Bone marrow (tissue), 2 donors: Measurements from ENCODE around the gene OXER1.
A peak's percentile ranks its signal among the peaks of the same experiment; 100 is the strongest.

ENCODE experiments used
- DNase-seq, 2 donors: peaks; one replicate each; lab custom pipeline; 2025; lab: John Stamatoyannopoulos, UW

The OXER1 gene

DNA sequence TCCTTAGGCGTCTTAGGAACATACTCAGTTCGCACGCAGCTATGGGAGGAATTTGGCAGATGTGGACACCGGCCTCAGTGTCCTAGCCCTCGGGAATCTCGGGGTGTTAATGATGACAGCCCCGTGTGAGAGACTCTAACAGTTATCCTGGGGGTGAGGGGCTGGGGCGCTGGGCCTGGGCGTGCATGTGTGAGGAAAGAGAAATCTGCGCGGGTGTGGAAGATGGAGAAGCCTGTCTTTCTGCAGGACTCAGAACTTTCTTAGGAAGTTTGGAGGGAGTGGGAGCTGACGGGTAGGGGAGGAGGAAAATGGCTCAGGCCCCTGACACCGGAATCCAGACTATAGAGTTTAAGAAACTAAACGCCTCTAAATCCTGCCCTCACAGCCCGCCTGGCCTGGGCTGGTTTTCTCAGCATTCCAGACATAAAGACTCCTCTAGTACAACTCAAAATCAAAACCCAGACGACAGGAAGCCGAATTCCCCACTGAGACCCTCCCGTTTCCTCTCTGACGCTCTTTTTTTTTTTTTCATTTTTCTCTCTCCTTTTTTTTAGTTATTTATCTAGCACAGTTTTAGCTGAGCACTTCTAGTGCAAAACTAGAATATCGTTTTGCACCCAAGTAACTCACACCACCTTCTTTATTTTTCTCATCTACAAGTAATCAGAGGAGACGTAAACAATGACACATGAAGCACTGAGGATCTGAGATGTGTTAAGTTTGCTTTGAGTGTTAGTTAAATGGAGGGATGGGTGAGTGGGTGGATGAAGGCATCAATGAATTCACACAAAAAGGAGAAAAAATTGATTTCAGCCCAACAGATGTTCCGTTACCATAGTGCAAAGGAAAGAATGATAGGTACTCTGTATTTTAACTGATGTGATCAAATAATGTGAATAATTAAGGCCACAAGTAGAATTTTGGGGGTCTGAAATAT, 29.7 kb upstream of the OXER1 start:
- DNase-seq, result no peak

DNA sequence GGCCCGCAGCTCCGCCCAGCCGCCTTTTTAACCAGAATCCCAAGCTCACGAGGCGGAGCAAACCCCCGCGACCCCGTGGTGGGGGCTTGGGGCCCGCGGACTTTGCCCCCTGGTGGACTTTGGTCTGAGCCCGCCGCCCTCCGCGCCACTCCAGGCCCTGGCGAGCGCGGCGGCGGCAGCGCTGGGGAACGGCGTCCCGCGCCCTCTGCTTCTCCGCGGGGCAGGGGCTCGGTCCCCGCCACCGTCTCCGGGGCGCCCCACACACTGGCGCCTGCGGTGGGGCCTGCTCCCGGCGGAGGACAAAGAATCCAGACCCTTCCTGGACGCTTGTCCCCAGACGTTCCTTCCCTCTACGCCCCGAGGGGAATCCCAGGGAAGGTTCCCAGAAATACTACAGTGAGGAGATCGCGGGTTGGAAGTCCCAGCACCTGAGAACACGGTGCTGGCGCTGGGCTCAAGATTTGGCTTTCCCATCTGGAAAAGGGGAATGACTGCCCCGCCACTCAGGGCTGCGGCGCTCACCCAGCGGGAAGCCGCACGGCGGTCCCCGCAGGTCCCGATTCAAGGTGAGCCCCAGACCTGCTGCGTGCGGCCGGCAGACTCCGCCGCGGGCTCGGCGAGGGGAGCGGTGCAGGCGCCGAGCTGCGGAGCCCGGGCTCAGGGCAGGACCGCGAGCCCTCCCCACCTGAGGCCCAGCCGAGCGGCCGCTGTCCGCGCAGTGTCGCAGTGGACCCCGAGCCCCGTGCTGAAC, 28.8 kb upstream of the OXER1 start, which contains the start of gene HAAO:
Gene HAAO, minus strand, starts transcription at position 1 of the 751 bp plus-strand sequence. CDS start 47 bp downstream, outside the sequence.
- DNase-seq, result no peak

DNA sequence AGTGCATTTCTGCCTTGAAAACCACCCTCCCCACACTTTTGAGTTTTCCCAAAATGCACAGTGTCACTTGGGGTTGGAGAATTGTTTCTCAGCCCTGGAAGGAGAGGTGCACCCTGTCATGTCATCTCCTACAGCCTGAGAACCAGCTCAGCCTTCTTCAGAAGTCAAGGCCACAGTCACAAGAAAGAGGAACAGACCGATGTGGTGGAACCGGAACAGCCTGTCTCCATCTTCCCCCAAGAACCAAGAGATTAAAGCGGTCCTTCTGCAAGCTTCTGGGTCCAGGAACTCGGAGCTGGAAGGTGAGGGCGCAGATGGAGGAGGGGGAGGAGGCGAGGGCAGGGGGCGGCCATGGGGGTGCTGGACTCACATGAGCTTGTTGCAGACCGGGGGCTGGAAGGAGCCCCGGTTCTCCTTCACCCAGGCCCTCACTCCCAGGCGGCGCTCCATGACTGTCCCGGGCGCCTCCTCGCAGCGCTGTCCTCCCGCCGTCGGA, 28.2 kb upstream of the OXER1 start:
- DNase-seq, result peak; percentile 52 to 81

DNA sequence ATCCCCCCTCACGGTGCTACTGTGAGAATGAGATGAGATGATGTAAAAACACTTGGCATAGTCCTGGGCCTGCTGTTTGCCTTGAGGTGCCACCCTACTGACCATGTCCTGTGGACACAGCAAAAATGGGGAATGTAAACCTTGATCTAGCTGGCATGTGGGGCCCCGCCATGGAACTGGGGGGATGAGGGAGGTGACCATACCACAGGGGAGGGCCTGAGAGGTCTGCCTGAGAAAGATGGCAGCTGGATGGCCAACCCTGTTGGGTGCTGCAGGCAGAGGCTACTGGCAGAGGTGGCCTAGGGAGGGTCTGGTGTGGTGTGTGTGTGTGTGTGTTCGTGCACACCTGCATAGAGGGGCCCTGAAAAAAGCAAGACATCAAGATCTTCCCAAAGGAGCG, 27.7 kb upstream of the OXER1 start:
- DNase-seq, result no peak

DNA sequence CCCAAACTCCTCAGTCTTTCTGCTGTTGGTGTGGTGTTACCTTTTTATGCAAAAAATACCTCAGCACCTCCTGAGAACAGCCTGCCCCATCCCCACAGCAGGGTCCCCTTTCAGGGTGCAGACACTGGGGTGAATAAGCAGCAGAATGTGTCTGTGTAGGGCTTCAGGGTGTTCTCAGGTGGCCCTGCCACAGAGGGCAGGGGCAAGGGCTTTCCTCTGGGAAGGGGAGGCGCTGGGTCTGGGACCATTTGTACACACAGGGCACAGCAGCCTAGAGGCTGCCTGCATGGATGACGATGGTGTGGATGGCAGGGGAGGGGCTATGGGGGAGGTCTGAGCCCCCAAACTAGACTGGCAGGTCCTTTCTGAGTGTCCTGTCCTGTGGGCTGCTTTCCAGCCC, 25.8 kb upstream of the OXER1 start:
- DNase-seq, result no peak

DNA sequence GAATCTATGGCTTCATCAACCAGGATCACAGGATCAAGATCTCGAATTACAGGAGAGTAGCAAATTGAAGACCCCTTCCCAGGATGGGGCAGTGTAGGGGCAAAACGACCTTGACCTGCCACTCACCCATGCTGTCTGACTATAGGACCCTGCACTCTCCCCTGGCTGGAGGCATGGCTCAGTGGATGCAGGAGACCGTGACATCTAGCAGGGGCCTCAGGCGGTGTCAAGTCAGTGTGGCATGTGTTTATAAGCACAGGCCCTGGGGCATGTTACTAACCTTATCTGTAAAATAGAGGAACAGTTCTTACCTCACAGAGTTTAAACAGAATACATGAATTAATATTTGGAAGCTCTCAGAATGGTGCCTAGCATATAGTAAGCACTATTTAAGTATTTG, 24.9 kb upstream of the OXER1 start:
- no peak for DNase-seq

DNA sequence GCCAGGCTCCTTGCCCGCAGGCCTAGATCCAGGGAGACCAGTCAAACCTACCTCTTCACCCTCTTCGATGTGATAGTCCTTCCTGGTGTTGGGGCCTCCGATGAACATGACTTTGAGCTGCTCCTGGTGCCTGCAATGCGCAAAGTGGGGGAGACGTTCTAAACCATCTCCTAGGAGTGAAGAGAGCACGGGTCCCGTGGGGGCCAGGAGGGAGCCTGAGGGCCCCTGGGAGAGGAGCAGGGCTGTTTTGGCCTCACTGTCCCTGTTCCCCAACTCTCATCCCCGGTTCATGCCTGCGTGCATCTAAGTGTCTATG, 24.5 kb upstream of the OXER1 start:
- DNase-seq, result no peak

DNA sequence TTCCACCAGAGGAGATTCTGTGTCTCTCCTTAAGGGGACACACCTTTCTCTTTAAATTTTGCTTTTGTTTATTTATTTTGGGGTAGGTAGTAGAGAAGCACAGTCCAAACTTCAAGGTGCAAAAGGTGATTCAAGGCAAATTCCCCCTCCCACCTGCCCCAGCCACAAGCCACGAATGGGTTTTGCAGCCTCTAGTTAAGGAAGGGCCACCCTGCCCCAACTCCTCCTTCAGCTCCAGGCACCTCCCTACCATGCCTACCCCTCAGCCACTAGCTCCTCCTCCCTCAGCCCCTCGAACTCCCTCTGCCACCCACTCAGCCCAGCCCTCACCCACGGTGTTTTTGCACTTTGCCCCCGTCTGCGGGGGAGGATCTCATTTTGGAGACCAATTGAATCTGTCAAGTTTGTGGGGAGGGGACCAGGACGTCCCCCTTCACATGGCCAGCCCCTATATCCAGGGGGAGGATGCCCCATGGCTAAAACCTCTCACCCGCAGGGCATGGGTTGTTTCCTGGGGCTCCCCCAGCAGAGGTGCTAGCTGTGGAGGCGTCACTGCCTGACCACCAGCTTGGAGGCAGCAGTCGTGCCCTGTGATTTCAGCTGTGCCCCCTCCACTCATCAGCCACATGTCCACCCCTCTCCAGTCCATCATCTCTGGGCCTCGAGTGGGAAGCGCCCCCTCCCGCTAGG, 24.0 kb upstream of the OXER1 start:
- DNase-seq, result no peak

DNA sequence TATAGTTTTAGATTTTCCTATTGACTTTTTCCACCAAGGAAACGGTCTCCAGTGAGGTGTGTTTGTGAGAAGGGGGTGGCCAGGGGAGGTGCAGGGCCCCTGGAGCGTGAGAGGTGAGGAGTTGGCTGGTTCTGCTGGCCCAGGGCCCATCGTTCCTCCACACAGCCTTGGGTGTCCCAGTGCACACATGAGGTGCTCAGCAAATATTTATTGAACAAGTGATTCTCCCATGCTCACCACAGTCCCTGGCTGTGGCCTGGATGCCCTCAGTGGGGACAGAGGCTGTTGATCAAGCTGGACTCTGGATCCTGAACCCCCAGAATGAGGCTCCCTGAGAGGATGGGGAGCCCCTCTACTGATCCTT, 23.5 kb upstream of the OXER1 start:
- DNase-seq, result no peak

DNA sequence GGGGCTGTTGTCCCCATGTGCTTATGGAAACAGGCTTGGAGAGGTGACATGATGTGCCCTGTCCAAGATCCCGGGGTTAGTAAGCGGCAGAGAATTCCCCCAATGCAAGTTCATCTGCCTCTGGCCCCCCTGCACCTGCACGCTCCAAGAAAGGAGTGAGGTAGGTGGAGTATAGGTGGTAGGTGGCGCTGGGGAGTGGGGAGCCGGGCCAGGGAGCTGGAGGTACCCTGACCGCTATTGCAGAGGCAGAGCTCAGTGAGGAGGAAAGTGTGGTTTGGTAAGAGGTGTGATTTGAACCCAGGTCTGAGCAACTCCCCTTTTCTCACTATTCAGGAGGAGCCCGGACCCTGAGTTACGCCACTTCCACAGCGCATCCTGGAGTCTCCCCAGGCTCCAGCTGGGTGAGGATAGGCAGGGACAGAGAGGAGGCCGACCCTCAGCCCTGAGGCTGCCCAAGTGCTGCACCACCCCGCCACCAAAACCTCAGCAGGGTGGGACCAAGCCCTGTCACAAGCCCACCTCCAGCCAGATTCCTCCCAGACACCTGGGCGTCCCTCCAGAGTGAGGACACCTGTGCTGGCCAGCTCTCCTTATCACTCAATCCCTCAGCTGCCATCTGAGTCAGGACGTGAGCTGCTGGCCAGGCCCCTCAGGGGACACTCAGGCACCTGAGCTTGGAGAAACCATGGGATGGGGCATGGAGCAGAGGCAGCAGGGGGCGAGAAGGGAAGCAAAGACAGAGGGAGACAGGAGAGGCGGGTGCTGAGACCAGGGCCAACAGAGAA, 22.8 kb upstream of the OXER1 start:
- no peak for DNase-seq

DNA sequence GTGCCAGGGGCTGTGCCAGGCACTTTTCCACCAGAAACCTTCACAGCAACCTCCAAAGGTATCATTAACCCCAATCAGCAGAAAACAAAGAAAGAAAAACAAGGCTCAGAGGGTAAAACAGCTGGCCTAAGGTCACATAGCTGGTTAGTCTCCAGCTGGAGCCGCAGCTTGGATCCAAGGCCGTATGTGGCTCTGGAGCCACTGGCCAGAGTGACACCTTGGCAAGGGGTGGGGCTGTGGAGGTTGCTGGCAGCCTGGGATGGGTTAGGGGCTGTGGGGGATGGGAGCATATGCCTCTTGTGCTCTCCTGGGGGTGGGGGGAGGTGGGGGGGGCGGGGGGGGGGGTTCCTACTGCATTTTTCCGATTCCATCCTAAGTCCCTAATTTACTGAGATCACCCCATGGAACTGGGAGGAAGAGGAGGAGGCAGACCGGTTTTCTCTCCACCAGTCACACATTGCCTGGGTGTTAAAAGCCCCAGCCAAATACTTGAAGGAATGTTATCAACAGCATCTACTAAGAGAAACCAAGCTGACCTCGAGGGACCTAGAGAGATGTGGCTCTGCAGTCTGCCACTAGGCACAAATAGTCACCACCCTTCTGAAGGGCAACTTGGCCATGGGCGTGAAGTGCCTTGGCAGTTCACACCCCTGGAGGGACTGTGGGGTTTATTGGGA, 20.4 kb upstream of the OXER1 start:
- DNase-seq, result no peak

DNA sequence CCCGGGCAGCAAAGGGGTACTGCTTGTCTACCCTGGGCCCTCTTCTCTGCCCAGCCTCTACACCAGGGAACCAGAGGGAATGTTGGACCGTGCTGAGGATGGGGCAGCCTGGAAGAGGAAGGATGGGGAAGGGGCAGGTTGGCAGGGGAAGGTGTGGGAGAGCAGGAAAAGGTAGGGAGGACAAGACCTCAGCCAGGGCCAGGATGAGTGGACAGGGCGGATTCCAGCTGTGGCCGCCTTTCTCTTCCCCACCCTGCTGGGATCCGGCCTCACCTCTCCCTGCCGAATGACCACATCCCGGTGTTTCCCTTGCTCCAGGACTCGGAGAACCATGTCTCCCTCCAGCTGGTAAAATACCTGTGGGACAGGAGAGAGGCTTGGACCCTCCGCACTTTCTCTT, 19.6 kb upstream of the OXER1 start:
- no peak for DNase-seq

DNA sequence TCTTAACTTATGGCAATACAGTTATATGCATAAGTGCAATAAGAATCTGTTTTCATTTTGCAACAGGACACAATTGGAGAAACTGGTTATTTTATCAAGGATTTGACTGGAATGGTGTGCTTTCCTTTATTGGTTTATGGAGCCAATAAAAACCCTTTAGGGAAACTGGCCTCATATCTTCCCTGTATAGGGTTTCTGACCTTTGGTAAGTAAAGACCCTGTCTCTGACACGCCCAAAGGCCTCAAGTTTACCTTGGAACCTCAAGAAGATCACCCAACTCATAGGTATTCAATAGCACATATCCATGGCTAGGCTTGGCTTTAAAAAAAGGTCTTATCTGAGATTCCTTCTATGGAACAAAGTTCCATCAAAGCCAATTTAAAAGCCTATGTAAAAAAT, 17.2 kb upstream of the OXER1 start:
- no peak for DNase-seq

DNA sequence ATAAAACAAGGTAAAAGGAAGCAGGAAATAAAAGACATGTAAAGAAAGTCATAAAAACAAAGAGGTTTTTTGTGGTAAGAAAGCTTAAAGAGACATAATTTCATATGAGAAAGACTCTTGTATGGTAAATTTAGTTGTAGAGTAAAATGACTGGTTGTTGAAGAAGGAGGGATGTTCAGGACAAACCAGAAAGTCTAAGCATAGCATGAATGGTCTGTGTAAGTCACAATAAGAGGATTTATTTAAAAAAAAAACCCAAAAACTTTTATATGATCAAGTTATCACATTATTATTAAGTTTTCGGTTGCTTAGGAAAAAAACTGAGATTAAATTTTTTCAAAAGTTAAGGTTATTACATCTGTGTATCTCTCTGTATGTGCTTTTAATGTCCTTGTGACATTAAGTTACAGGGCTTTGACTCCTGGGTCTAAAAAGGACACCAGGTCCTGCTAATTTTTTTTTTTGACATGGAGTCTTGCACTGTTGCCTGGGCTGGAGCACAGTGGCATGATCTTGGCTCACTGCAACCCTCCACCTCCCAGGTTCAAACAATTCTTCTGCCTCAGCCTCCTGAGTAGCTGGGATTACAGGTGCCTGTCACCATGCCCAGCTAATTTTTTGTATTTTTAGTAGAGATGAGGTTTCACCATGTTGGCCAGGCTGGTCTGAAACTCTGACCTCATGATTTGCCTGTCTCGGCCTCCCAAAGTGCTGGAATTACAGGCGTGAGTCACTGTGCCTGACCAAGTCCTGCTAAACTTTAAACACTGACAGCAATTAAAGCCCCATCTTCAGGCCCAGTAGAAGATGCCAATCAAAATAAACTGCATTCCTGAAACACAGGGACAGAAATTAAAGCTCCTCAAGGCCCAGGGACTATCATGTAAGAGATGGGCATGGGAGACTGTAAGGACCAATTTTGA, 14.2 kb upstream of the OXER1 start:
- DNase-seq, result no peak

DNA sequence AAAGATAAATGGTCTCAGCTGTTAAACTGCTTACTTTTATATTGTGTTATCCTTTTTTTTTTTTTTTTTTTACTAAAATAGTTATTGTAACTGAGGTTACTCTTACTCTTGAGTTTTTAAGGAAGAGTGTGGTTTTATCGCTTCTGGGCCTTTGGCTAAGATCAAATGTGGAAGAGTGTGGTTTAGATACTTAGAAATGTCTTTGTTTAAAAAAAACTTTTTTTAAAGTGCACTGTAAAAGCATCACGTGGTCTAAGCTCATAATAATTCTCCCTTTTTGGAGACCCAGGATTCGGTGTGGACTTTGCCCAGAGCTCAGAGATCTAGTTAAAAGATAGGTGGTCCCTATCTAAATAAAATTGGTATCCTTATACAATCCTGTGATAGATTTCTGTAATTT, 11.9 kb upstream of the OXER1 start:
- no peak for DNase-seq

DNA sequence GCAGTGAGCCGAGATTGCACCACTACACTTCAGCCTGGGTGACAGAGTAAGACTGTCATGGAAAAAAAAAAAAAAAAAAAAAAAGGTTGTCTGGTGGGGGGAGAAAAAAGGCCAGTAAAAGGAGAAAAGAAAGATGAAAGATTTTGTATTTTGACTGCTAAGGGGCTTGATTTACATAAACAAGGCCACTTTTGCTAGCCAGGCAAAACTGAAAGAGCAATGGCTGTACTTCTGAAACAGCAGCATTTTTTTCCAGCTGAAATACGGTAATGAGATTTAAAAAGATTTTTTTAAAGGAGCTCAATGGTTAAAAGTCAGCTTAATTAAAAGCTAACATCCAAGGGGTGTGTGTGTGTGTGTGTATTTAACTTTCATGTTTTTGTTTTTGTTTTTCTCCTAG, 11.3 kb upstream of the OXER1 start:
- DNase-seq, result no peak

DNA sequence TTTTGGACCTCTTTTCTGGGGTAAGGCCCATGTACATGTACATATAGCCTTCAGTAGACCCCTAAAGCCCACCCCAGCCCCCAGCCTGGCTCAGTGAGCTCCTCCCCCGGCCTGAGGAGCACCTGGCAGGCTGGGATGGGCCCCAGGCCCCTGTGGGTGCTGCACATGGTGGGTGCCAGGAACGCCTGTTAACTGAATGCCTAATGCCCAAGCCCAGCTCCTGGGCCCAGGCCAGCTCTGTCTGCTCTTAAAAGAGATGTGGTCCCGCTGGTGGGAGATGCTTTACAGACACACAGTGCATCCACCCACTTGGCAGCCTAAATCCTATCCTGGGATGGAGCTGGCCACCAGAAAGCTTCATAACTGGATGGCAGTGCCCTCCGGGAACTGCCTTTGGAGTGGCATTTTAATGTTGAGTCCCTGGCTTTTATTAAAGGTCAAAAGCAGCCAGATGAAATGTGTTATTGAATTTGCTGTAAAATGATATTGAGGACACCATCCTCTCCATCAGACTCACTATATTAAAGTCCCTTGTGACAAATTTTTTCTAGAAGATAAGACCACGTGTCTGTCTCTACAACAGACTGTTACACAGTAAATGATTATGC, 7.7 kb upstream of the OXER1 start:
- no peak for DNase-seq

DNA sequence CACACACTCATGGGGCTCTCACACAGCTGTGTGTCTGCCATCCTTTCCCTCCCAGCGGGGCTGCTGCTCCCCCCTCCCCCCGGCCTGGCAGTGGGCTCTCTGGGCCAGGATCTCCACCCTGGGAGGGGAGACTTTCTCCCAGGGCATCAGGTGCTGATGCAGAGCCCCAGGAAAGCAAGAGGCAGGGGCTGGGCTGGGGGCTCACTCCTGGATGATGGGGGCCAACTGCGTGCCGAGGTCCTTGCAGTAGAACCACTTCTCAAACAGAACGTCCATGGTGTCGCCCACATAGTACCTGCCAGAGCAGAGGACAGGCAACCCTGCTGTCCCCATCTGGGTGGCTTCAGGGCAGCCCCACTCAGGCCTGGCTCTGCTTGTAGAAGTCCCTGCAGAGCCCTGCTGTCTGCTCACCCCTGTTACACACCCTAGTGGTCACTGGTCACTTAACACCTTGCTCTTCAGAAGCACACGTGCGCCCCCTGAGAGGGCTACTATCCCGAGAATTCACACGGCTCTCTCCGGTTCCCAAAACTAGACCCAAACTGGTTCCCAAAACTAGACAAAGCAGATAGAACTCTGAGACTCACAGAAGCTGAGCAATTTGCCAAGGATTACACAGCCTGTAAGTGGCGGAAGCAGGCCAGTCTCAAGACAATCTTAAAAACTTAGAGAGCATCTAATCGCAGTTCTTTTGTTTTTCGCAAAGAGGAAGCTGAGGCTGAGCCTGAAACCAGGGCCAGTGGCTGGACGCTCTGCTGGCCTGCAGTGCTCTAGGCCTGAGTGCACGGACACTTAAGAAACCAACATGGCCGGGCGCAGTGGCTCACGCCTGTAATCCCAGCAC, 6.6 kb upstream of the OXER1 start:
- no peak for DNase-seq
